ENCODE data around the gene COL20A1.

GRCh38 chr20:63268671-63269439 lies 24.1 kb upstream of the COL20A1 start:
- TF ChIP-seq OSR1 (CRISPR knock-in tag; IDR thresholded peaks at IDR 0.05) (no peak), CSRNP3 (CRISPR knock-in tag; IDR thresholded peaks at IDR 0.05) (no peak), PATZ1 (CRISPR knock-in tag; IDR thresholded peaks at IDR 0.05; ENCODE audit: borderline replicate concordance) (no peak), RARB (CRISPR knock-in tag; IDR thresholded peaks at IDR 0.05) (no peak), CREB5 (CRISPR knock-in tag; IDR thresholded peaks at IDR 0.05; ENCODE audit: low read depth) (no peak), ISL1 (CRISPR knock-in tag; IDR thresholded peaks at IDR 0.05) (no peak), CSDC2 (CRISPR knock-in tag; IDR thresholded peaks at IDR 0.05) (no peak), BACH2 (CRISPR knock-in tag; IDR thresholded peaks at IDR 0.05; ENCODE audit: borderline replicate concordance) (no peak), GLIS3 (CRISPR knock-in tag; IDR thresholded peaks at IDR 0.05) (no peak), ZFP3 (CRISPR knock-in tag; IDR thresholded peaks at IDR 0.05) (no peak)
